ENCODE results near the gene ASS1. TPM values are rescaled to one million over a fixed set of nuclear protein-coding genes. Genes with fewer than 3 reads are reported as not detected.

Gene ASS1
- total RNA-seq, 1 experiment from 2014 or later: 83.0 TPM

DNA sequence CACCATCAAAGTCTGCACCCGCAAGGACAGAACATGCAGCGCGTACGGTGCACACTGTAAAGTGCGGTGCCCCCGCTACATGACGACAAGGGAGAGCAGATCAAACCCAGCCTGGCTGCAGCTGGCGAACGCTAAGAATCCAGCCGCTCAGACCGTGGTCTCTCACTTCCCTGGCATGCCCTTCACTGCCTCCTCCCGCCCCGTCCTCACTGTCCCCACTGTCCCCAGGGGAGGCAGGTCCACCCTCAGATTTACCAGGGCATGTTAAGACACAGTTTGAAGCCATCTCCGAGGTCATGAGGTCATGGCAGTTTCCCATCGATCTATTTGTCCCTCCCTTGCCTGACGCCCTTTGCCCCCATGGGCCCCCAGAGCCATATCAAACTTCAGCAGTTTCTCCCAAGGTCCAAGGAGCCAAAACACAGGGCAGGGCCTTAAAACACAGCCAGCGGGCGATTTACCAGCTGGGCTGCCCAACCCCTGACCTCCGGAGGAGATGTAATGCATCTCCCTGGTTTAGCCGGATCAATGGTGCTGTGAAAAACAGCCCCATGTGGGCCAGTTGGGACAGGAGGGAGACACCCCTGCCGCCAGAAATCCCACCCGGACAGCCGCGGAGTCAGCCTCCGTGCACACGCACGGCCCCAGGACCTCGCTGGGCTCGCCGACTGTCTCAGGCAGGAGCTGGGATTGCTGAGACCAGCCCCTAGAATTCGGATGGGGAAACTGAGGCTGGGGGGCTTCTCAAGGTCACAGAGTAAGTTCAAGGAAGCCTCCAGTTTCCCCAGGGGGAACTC is 82.3 kb downstream of the ASS1 start:
- no peak overlapping the region for H2AFZ ChIP-seq (ENCODE audit: low read length)
- no peak overlapping the region for H3K27ac ChIP-seq (ENCODE audit: low read length)
- CTCF ChIA-PET: no interaction called here
- no peak overlapping the region for H3K9ac ChIP-seq (ENCODE audit: low read length)
- H3F3A ChIP-seq (ENCODE audit: low read length, unreplicated experiment): no peaks in the 10 kb centered on the region
- H3K79me2 ChIP-seq (ENCODE audit: low read length): no peaks in the 10 kb centered on the region
- TF ChIP-seq, protein P1, sequence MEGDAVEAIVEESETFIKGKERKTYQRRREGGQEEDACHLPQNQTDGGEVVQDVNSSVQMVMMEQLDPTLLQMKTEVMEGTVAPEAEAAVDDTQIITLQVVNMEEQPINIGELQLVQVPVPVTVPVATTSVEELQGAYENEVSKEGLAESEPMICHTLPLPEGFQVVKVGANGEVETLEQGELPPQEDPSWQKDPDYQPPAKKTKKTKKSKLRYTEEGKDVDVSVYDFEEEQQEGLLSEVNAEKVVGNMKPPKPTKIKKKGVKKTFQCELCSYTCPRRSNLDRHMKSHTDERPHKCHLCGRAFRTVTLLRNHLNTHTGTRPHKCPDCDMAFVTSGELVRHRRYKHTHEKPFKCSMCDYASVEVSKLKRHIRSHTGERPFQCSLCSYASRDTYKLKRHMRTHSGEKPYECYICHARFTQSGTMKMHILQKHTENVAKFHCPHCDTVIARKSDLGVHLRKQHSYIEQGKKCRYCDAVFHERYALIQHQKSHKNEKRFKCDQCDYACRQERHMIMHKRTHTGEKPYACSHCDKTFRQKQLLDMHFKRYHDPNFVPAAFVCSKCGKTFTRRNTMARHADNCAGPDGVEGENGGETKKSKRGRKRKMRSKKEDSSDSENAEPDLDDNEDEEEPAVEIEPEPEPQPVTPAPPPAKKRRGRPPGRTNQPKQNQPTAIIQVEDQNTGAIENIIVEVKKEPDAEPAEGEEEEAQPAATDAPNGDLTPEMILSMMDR (conservative IDR thresholded peaks at IDR 0.05; ENCODE audit: low read depth, low read length): no peak
- TF ChIP-seq EZH2 (IDR thresholded peaks at IDR 0.05; ENCODE audit: low read length, unreplicated experiment) (no peak), EZH2phosphoT487 (IDR thresholded peaks at IDR 0.05; ENCODE audit: borderline replicate concordance, low read length) (no peak)
- H3K9me2 ChIP-seq (replicated peaks; ENCODE audit: low read length): no peaks in the 10 kb centered on the region
- H3K27me3 ChIP-seq (ENCODE audit: low read length): no peaks in the 10 kb centered on the region
- ATAC-seq: no peak
- no TSS peak for BruUV-seq (replicated peaks)
- H3K4me2 ChIP-seq (ENCODE audit: low read length): no peak overlapping the region
- H3K4me3 ChIP-seq (ENCODE audit: low read length): no peak overlapping the region
- H3K9me3 ChIP-seq (ENCODE audit: low read length): no peaks in the 10 kb centered on the region
- H3K36me3 ChIP-seq (ENCODE audit: low read depth, low read length): no peaks in the 10 kb centered on the region
- no peaks in the 10 kb centered on the region for H4K20me1 ChIP-seq (ENCODE audit: low read length)
- H3K4me1 ChIP-seq (ENCODE audit: insufficient read depth, low read length): no peaks in the 10 kb centered on the region
- POLR2A ChIA-PET (ENCODE audit: unreplicated experiment): no interaction called here
- intact Hi-C loops (cut with micrococcal nuclease): no loop called here
- DNase-seq: no peak

DNA sequence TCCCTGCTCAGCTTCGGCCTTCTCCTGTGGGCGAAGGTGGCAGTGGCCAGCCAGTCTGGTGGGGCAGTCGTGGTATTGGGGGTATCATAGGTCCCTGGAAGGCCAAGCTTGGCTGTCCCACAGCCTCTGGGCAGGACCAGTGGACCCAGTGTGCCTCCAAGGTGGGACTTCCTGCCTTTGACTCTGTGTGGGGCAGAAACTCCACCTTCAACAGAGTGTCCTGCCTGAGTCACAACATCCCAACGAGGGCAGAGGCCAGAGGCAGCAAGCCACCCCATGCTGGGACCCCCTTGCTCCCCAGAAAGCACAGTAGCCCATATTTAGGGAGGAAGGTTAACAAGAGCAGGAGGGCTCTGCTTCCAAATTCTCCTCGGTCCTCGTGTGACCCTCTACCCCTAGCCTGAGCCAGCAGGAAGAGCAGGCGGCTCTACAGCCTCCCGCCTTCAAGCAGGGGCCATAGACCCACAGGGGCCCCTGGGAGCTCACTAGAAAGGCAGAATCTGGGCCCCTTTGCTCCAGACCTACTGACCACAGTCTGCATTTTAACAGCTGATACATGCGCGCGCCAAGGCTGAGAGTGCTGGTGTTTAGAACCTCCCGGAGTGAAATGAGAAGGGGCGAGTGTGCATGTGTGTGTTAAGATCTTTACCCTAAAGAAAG is 83.0 kb downstream of the ASS1 start:
- H3K9me2 ChIP-seq (replicated peaks; ENCODE audit: low read length): no peaks in the 10 kb centered on the region
- no peaks in the 10 kb centered on the region for H4K20me1 ChIP-seq (ENCODE audit: low read length)
- no peak for DNase-seq
- POLR2A ChIA-PET (ENCODE audit: unreplicated experiment): no interaction called here
- no peak overlapping the region for H3K9ac ChIP-seq (ENCODE audit: low read length)
- H3K4me2 ChIP-seq (ENCODE audit: low read length): no peak overlapping the region
- H3K36me3 ChIP-seq (ENCODE audit: low read depth, low read length): no peaks in the 10 kb centered on the region
- intact Hi-C loops (cut with micrococcal nuclease): no loop called here
- no peaks in the 10 kb centered on the region for H3K4me1 ChIP-seq (ENCODE audit: insufficient read depth, low read length)
- BruUV-seq (replicated peaks): no TSS peak
- no peak for ATAC-seq
- no peaks in the 10 kb centered on the region for H3K9me3 ChIP-seq (ENCODE audit: low read length)
- no peaks in the 10 kb centered on the region for H3K27me3 ChIP-seq (ENCODE audit: low read length)
- H3F3A ChIP-seq (ENCODE audit: low read length, unreplicated experiment): no peaks in the 10 kb centered on the region
- CTCF ChIA-PET: no interaction called here
- no peaks in the 10 kb centered on the region for H3K79me2 ChIP-seq (ENCODE audit: low read length)
- H2AFZ ChIP-seq (ENCODE audit: low read length): no peak overlapping the region
- H3K27ac ChIP-seq (ENCODE audit: low read length): no peak overlapping the region
- H3K4me3 ChIP-seq (ENCODE audit: low read length): no peak overlapping the region
- TF ChIP-seq EZH2 (IDR thresholded peaks at IDR 0.05; ENCODE audit: low read length, unreplicated experiment) (no peak), EZH2phosphoT487 (IDR thresholded peaks at IDR 0.05; ENCODE audit: borderline replicate concordance, low read length) (no peak)
- TF ChIP-seq, protein P1 (conservative IDR thresholded peaks at IDR 0.05; ENCODE audit: low read depth, low read length): no peak

DNA sequence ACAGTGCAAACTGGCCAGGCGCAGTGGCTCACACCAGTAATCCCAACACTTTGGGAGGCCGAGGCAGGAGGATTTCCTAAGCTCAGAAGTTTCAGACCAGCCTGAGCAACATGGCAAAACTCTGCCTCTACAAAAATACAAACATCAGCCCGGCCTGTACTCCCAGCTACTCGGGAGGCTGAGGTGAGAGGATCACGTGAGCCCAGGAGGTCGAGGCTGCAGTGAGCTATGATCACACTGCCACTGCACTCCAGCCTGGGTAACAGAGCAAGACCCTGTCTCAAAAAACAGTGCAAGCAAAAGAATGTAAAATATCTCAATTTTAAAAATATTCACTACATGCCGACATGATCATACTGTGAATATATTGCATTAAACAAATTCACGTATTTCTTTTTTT is 83.9 kb downstream of the ASS1 start:
- no peaks in the 10 kb centered on the region for H3K27me3 ChIP-seq (ENCODE audit: low read length)
- no peak for DNase-seq
- H3K9ac ChIP-seq (ENCODE audit: low read length): no peak overlapping the region
- no peaks in the 10 kb centered on the region for H3K9me3 ChIP-seq (ENCODE audit: low read length)
- H3K27ac ChIP-seq (ENCODE audit: low read length): no peak overlapping the region
- ATAC-seq: no peak
- H3K36me3 ChIP-seq (ENCODE audit: low read depth, low read length): no peaks in the 10 kb centered on the region
- no peaks in the 10 kb centered on the region for H3K9me2 ChIP-seq (replicated peaks; ENCODE audit: low read length)
- BruUV-seq (replicated peaks): no TSS peak
- no peak overlapping the region for H3K4me3 ChIP-seq (ENCODE audit: low read length)
- TF ChIP-seq, protein P1 (conservative IDR thresholded peaks at IDR 0.05; ENCODE audit: low read depth, low read length): no peak
- TF ChIP-seq EZH2phosphoT487 (IDR thresholded peaks at IDR 0.05; ENCODE audit: borderline replicate concordance, low read length) (no peak), EZH2 (IDR thresholded peaks at IDR 0.05; ENCODE audit: low read length, unreplicated experiment) (no peak)
- intact Hi-C loops (cut with micrococcal nuclease): no loop called here
- POLR2A ChIA-PET (ENCODE audit: unreplicated experiment): no interaction called here
- no peak overlapping the region for H3K4me2 ChIP-seq (ENCODE audit: low read length)
- CTCF ChIA-PET: no interaction called here
- no peaks in the 10 kb centered on the region for H4K20me1 ChIP-seq (ENCODE audit: low read length)
- H3K79me2 ChIP-seq (ENCODE audit: low read length): no peaks in the 10 kb centered on the region
- H3K4me1 ChIP-seq (ENCODE audit: insufficient read depth, low read length): no peaks in the 10 kb centered on the region
- no peaks in the 10 kb centered on the region for H3F3A ChIP-seq (ENCODE audit: low read length, unreplicated experiment)
- no peak overlapping the region for H2AFZ ChIP-seq (ENCODE audit: low read length)
